Endodermal cell (in vitro differentiated cells): ENCODE measurements around the gene SIAE. TPM values are rescaled to one million over a fixed set of nuclear protein-coding genes. Genes with fewer than 3 reads are reported as not detected.

Source experiments
- DNase-seq: peaks from one replicate; pipeline ENCODE4 v3.0.0-alpha.2; 2017
- H3K27ac ChIP-seq: 2 replicates; pipeline ENCODE4 v1.5.1; 2013; ENCODE audit warnings: mild to moderate bottlenecking, low read depth, low read length, moderate library complexity
- H3K27me3 ChIP-seq: 2 replicates; pipeline ENCODE4 v1.6.1; 2013; ENCODE audit warnings: mild to moderate bottlenecking, low read length, moderate library complexity; ENCODE audit not compliant: insufficient read depth, control insufficient read depth, poor library complexity, severe bottlenecking
- H3K36me3 ChIP-seq: 2 replicates; pipeline ENCODE4 v1.7.0; 2013; ENCODE audit warnings: mild to moderate bottlenecking, low read length, moderate library complexity; ENCODE audit not compliant: control insufficient read depth, insufficient read depth
- H3K4me1 ChIP-seq: one replicate; pipeline ENCODE4 v1.7.0; 2013; ENCODE audit warnings: low read length; ENCODE audit not compliant: control insufficient read depth, insufficient read depth
- H3K4me3 ChIP-seq: 2 replicates; pipeline ENCODE4 v1.5.1; 2013; ENCODE audit warnings: mild to moderate bottlenecking, low read length, moderate library complexity
- H3K9ac ChIP-seq: 2 replicates; pipeline ENCODE4 v1.6.1; 2013; ENCODE audit warnings: mild to moderate bottlenecking, low read length, moderate library complexity; ENCODE audit not compliant: poor library complexity, severe bottlenecking; ENCODE audit errors: extremely low read depth
- H3K9me3 ChIP-seq: 2 replicates; pipeline ENCODE4 v1.6.1; 2013; ENCODE audit warnings: mild to moderate bottlenecking, low read length, moderate library complexity; ENCODE audit not compliant: control insufficient read depth
- H3K27ac Mint-ChIP-seq: 2 replicates; pipeline ENCODE4 v1.8.0; 2020; ENCODE audit warnings: mixed read lengths
- H3K27me3 Mint-ChIP-seq: 2 replicates; pipeline ENCODE4 v1.8.0; 2021; ENCODE audit warnings: mild to moderate bottlenecking, mixed read lengths; ENCODE audit not compliant: insufficient read depth
- H3K36me3 Mint-ChIP-seq: 2 replicates; pipeline ENCODE4 v1.8.0; 2020; ENCODE audit warnings: low read depth, mixed read lengths
- H3K4me1 Mint-ChIP-seq: 2 replicates; pipeline ENCODE4 v1.8.0; 2020; ENCODE audit warnings: mixed read lengths
- H3K4me3 Mint-ChIP-seq: 2 replicates; pipeline ENCODE4 v1.8.0; 2020; ENCODE audit warnings: mild to moderate bottlenecking, moderate library complexity, mixed read lengths
- H3K9me3 Mint-ChIP-seq: 2 replicates; pipeline ENCODE4 v1.8.0; 2020; ENCODE audit warnings: mild to moderate bottlenecking, mixed read lengths
- WGBS, 2 experiments: methylation state at CpG; one replicate each; pipeline versions ENCODE4 v1.1.5 to v1.1.7; 2013; ENCODE audit warnings: missing lambda C conversion rate in 2 of 2, mixed read lengths in 1 of 2; ENCODE audit not compliant: insufficient coverage in 1 of 2, insufficient read length in 1 of 2; 5-methylcytosine and 5-hydroxymethylcytosine counted together
- total RNA-seq, 2 donors: library from RNA; stranded (reverse); fragmentation: NEBNext Ultra II Directional in 1 of 2; extraction: Animal tissue kit (Norgen Biotek cat#: 25700) in 1 of 2; gene quantifications; 2 replicates in 1 of 2; 3 replicates in 1 of 2; pipeline ENCODE4 v1.2.1, GENCODE V29; 2021
- TF ChIP-seq, protein P1 (sequence below): fragments of 200-600 bp; sonication (generic); conservative IDR thresholded peaks from 2 replicates; pipeline ENCODE4 v1.5.0; 2021; ENCODE audit warnings: antibody characterized with exemption, mild to moderate bottlenecking

Gene SIAE
- total RNA-seq, 2 donors from 2014 or later, result 4.4 to 7.4 TPM

- WGBS, 2 experiments, result 85 to 90% methylated on average over 3 to 5 of the region's 5 CpGs
- peak; percentile 78 for DNase-seq
- H3K27me3 Mint-ChIP-seq, result no peaks in the 10 kb centered on the region
- H3K4me1 Mint-ChIP-seq, result peaks cover 8% of the 10 kb centered on the region
- TF ChIP-seq, protein P1, sequence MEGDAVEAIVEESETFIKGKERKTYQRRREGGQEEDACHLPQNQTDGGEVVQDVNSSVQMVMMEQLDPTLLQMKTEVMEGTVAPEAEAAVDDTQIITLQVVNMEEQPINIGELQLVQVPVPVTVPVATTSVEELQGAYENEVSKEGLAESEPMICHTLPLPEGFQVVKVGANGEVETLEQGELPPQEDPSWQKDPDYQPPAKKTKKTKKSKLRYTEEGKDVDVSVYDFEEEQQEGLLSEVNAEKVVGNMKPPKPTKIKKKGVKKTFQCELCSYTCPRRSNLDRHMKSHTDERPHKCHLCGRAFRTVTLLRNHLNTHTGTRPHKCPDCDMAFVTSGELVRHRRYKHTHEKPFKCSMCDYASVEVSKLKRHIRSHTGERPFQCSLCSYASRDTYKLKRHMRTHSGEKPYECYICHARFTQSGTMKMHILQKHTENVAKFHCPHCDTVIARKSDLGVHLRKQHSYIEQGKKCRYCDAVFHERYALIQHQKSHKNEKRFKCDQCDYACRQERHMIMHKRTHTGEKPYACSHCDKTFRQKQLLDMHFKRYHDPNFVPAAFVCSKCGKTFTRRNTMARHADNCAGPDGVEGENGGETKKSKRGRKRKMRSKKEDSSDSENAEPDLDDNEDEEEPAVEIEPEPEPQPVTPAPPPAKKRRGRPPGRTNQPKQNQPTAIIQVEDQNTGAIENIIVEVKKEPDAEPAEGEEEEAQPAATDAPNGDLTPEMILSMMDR, result peak; percentile 52
- Histone ChIP-seq H3K9me3 (peaks cover 5% of the 10 kb centered on the region), H3K4me3 (no peak overlapping the region), H3K4me1 (no peaks in the 10 kb centered on the region), H3K27ac (no peak overlapping the region), H3K27me3 (no peaks in the 10 kb centered on the region), H3K9ac (no peak overlapping the region), H3K36me3 (peaks cover 19% of the 10 kb centered on the region)
- peaks cover 3% of the 10 kb centered on the region for H3K9me3 Mint-ChIP-seq
- peaks cover 26% of the 10 kb centered on the region for H3K36me3 Mint-ChIP-seq
- no peak overlapping the region for H3K27ac Mint-ChIP-seq
- no peak overlapping the region for H3K4me3 Mint-ChIP-seq
Observed at GRCh38 chr11:124640666-124641065, 32.9 kb downstream of the SIAE start.

- TF ChIP-seq, protein P1, result no peak
- H3K9ac ChIP-seq, result no peak overlapping the region
- no peak overlapping the region for H3K27ac ChIP-seq
- Mint-ChIP-seq H3K4me1 (peaks cover 3% of the 10 kb centered on the region), H3K4me3 (no peak overlapping the region), H3K36me3 (peaks cover 34% of the 10 kb centered on the region), H3K27me3 (no peaks in the 10 kb centered on the region), H3K27ac (no peak overlapping the region), H3K9me3 (peaks cover 3% of the 10 kb centered on the region)
- 85 to 95% methylated on average over 1 of the region's 1 CpG for WGBS, 2 experiments
- peaks cover 5% of the 10 kb centered on the region for H3K9me3 ChIP-seq
- DNase-seq, result no peak
- no peaks in the 10 kb centered on the region for H3K27me3 ChIP-seq
- no peak overlapping the region for H3K4me3 ChIP-seq
- peaks cover 28% of the 10 kb centered on the region for H3K36me3 ChIP-seq
- H3K4me1 ChIP-seq, result no peaks in the 10 kb centered on the region
Observed at GRCh38 chr11:124639186-124639585, 34.4 kb downstream of the SIAE start.

GRCh38 chr11:124638500-124638899, 35.0 kb downstream of the SIAE start:
- peaks cover 35% of the 10 kb centered on the region for H3K36me3 ChIP-seq
- H3K27me3 Mint-ChIP-seq, result no peaks in the 10 kb centered on the region
- H3K36me3 Mint-ChIP-seq, result peaks cover 39% of the 10 kb centered on the region
- H3K4me1 Mint-ChIP-seq, result peaks cover 3% of the 10 kb centered on the region
- H3K9me3 Mint-ChIP-seq, result peaks cover 3% of the 10 kb centered on the region
- H3K4me3 Mint-ChIP-seq, result no peak overlapping the region
- H3K9ac ChIP-seq, result no peak overlapping the region
- H3K4me3 ChIP-seq, result no peak overlapping the region
- TF ChIP-seq, protein P1, result no peak
- H3K4me1 ChIP-seq, result no peaks in the 10 kb centered on the region
- H3K9me3 ChIP-seq, result peaks cover 5% of the 10 kb centered on the region
- no peaks in the 10 kb centered on the region for H3K27me3 ChIP-seq
- 90 to 95% methylated on average over 2 to 3 of the region's 3 CpGs for WGBS, 2 experiments
- no peak overlapping the region for H3K27ac ChIP-seq
- H3K27ac Mint-ChIP-seq, result no peak overlapping the region
- DNase-seq, result no peak
